Measurements from ENCODE around the gene SLX4.

GRCh38 chr16:3589991-3590701 lies 21.3 kb downstream of the SLX4 start:
- no peak for TF ChIP-seq CTCF (IDR thresholded peaks at IDR 0.05)
- no peak for TF ChIP-seq POLR2A (IDR thresholded peaks at IDR 0.05)

Data from lower leg skin (tissue), 3 donors.